GM18909 (cell line): ENCODE measurements around the gene C1QTNF1.
A peak's percentile ranks its signal among the peaks of the same experiment; 100 is the strongest.

Source experiments
- ATAC-seq: cut with Tn5 transposase; IDR thresholded peaks from one replicate; pipeline ENCODE4 v1.9.1; 2021; ENCODE audit warnings: mild to moderate bottlenecking; ENCODE audit not compliant: unreplicated experiment, poor library complexity

Gene C1QTNF1

GRCh38 chr17:79086609-79087427, 62.8 kb downstream of the C1QTNF1 start:
- ATAC-seq, result no peak

- peak; percentile 52 for ATAC-seq
These were observed 63.6 kb downstream of the C1QTNF1 start for GRCh38 chr17:79087428-79088143.

- ATAC-seq, result no peak
These were observed 64.5 kb downstream of the C1QTNF1 start for GRCh38 chr17:79088247-79088996.

- no peak for ATAC-seq
These were observed 65.0 kb downstream of the C1QTNF1 start for GRCh38 chr17:79088997-79089328.

GRCh38 chr17:79089720-79090442, 65.9 kb downstream of the C1QTNF1 start:
- no peak for ATAC-seq

GRCh38 chr17:79090443-79091225, 66.7 kb downstream of the C1QTNF1 start:
- ATAC-seq, result no peak

GRCh38 chr17:79091226-79091670, 67.3 kb downstream of the C1QTNF1 start:
- ATAC-seq, result no peak

- no peak for ATAC-seq
These were observed 68.6 kb downstream of the C1QTNF1 start for GRCh38 chr17:79092567-79092966.

GRCh38 chr17:79093270-79093669, 69.3 kb downstream of the C1QTNF1 start:
- ATAC-seq, result no peak

GRCh38 chr17:79094261-79094660, 70.3 kb downstream of the C1QTNF1 start:
- no peak for ATAC-seq

GRCh38 chr17:79095345-79096055, 71.5 kb downstream of the C1QTNF1 start:
- no peak for ATAC-seq

- ATAC-seq, result no peak
These were observed 72.5 kb downstream of the C1QTNF1 start for GRCh38 chr17:79096477-79096876.

GRCh38 chr17:79097226-79098055, 73.5 kb downstream of the C1QTNF1 start:
- ATAC-seq, result no peak

GRCh38 chr17:79098282-79098867, 74.4 kb downstream of the C1QTNF1 start:
- no peak for ATAC-seq
